Mesenchymal stem cell (in vitro differentiated cells and primary cell): ENCODE data around the gene ZSWIM8.

Source experiments
- DNase-seq: peaks from one replicate; pipeline ENCODE4 v3.0.0-alpha.2; 2013
- H2AFZ ChIP-seq: one replicate; pipeline ENCODE4 v1.6.1; 2013; ENCODE audit warnings: low read depth, mild to moderate bottlenecking, control low read depth, inconsistent platforms, low read length, moderate library complexity
- H2AK5ac ChIP-seq: 2 replicates; pipeline ENCODE4 v1.6.1; 2013; ENCODE audit warnings: low read length, moderate library complexity, mild to moderate bottlenecking, inconsistent platforms; ENCODE audit not compliant: severe bottlenecking
- H2BK120ac ChIP-seq: one replicate; pipeline ENCODE4 v1.6.1; 2013; ENCODE audit warnings: low read depth, mild to moderate bottlenecking, inconsistent platforms, low read length, moderate library complexity
- H2BK12ac ChIP-seq, 2 experiments: one replicate each; pipeline ENCODE4 v1.6.1; 2013; ENCODE audit warnings: inconsistent platforms in 2 of 2, low read length in 2 of 2, mild to moderate bottlenecking in 2 of 2, moderate library complexity in 2 of 2, control low read depth in 1 of 2
- H2BK15ac ChIP-seq: one replicate; pipeline ENCODE4 v1.6.1; 2013; ENCODE audit warnings: mild to moderate bottlenecking, low read depth, inconsistent platforms; ENCODE audit not compliant: poor library complexity, severe bottlenecking
- H2BK5ac ChIP-seq: 2 replicates; pipeline ENCODE4 v1.6.1; 2013; ENCODE audit warnings: low read depth, mild to moderate bottlenecking, low read length, control low read depth, inconsistent platforms; ENCODE audit not compliant: poor library complexity, severe bottlenecking
- H3K14ac ChIP-seq, 2 experiments: one replicate each; pipeline ENCODE4 v1.6.1; 2013; ENCODE audit warnings: inconsistent platforms in 2 of 2, low read length in 2 of 2, control low read depth in 1 of 2, mild to moderate bottlenecking in 1 of 2, moderate library complexity in 1 of 2
- H3K18ac ChIP-seq, 2 experiments: one replicate each; pipeline ENCODE4 v1.6.1; 2013; ENCODE audit warnings: inconsistent platforms in 2 of 2, low read length in 2 of 2, control low read depth in 1 of 2, low read depth in 1 of 2, mild to moderate bottlenecking in 1 of 2
- H3K23ac ChIP-seq, 2 experiments: one replicate each; pipeline ENCODE4 v1.6.1; 2013; ENCODE audit warnings: inconsistent platforms in 2 of 2, low read length in 2 of 2, mild to moderate bottlenecking in 2 of 2, moderate library complexity in 2 of 2, control low read depth in 1 of 2
- H3K27ac ChIP-seq: 2 replicates; pipeline ENCODE4 v1.5.1; 2013; ENCODE audit warnings: mild to moderate bottlenecking, moderate library complexity, low read length, control low read depth, inconsistent platforms; ENCODE audit not compliant: poor library complexity, severe bottlenecking
- H3K27me3 ChIP-seq, 2 experiments: 2 replicates each; pipeline versions ENCODE4 v1.6.1 to v1.7.0; 2013; ENCODE audit warnings: low read length in 2 of 2, mild to moderate bottlenecking in 2 of 2, moderate library complexity in 2 of 2, control low read depth in 1 of 2, inconsistent platforms in 1 of 2; ENCODE audit not compliant: control insufficient read depth in 1 of 2, insufficient read depth in 1 of 2
- H3K36me3 ChIP-seq, 2 experiments: 2 replicates each; pipeline versions ENCODE4 v1.6.1 to v1.7.0; 2013; ENCODE audit warnings: low read length in 2 of 2, control low read depth in 1 of 2, inconsistent platforms in 1 of 2, low read depth in 1 of 2, mild to moderate bottlenecking in 1 of 2; ENCODE audit not compliant: insufficient read depth in 2 of 2, control insufficient read depth in 1 of 2
- H3K4ac ChIP-seq, 2 experiments: one replicate each; pipeline ENCODE4 v1.6.1; 2013; ENCODE audit warnings: inconsistent platforms in 2 of 2, low read length in 2 of 2, mild to moderate bottlenecking in 2 of 2, moderate library complexity in 2 of 2, control low read depth in 1 of 2, low read depth in 1 of 2
- H3K4me1 ChIP-seq: 2 replicates; pipeline ENCODE4 v1.6.1; 2013; ENCODE audit warnings: low read depth, low read length, control low read depth; ENCODE audit not compliant: control insufficient read depth, insufficient read depth
- H3K4me2 ChIP-seq: 2 replicates; pipeline ENCODE4 v1.6.1; 2013; ENCODE audit warnings: low read length, mild to moderate bottlenecking, inconsistent platforms; ENCODE audit not compliant: poor library complexity, severe bottlenecking
- H3K4me3 ChIP-seq, 2 experiments: 2 replicates each; pipeline versions ENCODE4 v1.5.1 to v1.7.0; 2013; ENCODE audit warnings: low read length in 2 of 2, mild to moderate bottlenecking in 2 of 2, control low read depth in 1 of 2, low read depth in 1 of 2; ENCODE audit not compliant: insufficient read depth in 1 of 2
- H3K79me1 ChIP-seq: replicated peaks from 2 replicates; pipeline ENCODE4 v1.6.1; 2013; ENCODE audit warnings: mild to moderate bottlenecking, control low read depth, low read length, inconsistent platforms; ENCODE audit not compliant: poor library complexity, severe bottlenecking
- H3K9ac ChIP-seq: 2 replicates; pipeline ENCODE4 v1.7.0; 2013; ENCODE audit warnings: mild to moderate bottlenecking, low read length, moderate library complexity
- H3K9me3 ChIP-seq: 2 replicates; pipeline ENCODE4 v1.7.0; 2013; ENCODE audit warnings: mild to moderate bottlenecking, low read length; ENCODE audit not compliant: control insufficient read depth
- H4K8ac ChIP-seq: one replicate; pipeline ENCODE4 v1.6.1; 2013; ENCODE audit warnings: inconsistent platforms, mild to moderate bottlenecking, low read length, moderate library complexity
- H4K91ac ChIP-seq: one replicate; pipeline ENCODE4 v1.6.1; 2013; ENCODE audit warnings: mild to moderate bottlenecking, low read length, inconsistent platforms
- WGBS: methylation state at CpG from one replicate; pipeline ENCODE4 v1.1.7; 2013; ENCODE audit warnings: mixed read lengths; 5-methylcytosine and 5-hydroxymethylcytosine counted together

The ZSWIM8 gene

GRCh38 chr10:73819513-73820093 lies 34.2 kb downstream of the ZSWIM8 start:
- Histone ChIP-seq H3K9me3 (no peaks in the 10 kb centered on the region), H3K14ac (no peak overlapping the region), H2BK15ac (no peak overlapping the region), H3K36me3 (peaks cover 44 to 63% of the 10 kb centered on the region in 2 experiments), H3K9ac (no peak overlapping the region), H3K4me1 (peaks cover 6% of the 10 kb centered on the region), H2AFZ (no peak overlapping the region), H4K91ac (no peak overlapping the region), H3K18ac (no peak overlapping the region), H3K79me1 (peaks cover 2% of the 10 kb centered on the region), H3K27me3 (no peaks in the 10 kb centered on the region), H3K4me2 (no peak overlapping the region), H2BK5ac (no peak overlapping the region), H2AK5ac (no peak overlapping the region), H3K27ac (no peak overlapping the region), H4K8ac (no peak overlapping the region), H3K4ac (no peak overlapping the region), H2BK12ac (no peak overlapping the region), H3K4me3 (no peak overlapping the region), H3K23ac (no peak overlapping the region), H2BK120ac (no peak overlapping the region)
- DNase-seq = no peak
- 92% methylated on average over 20 of the region's 20 CpGs for WGBS

- Histone ChIP-seq H2AFZ (no peak overlapping the region), H3K9me3 (no peaks in the 10 kb centered on the region), H2AK5ac (no peak overlapping the region), H2BK120ac (no peak overlapping the region), H3K14ac (no peak overlapping the region), H3K23ac (no peak overlapping the region), H3K4me1 (peaks cover 17% of the 10 kb centered on the region), H3K4me3 (no peak overlapping the region), H4K8ac (no peak overlapping the region), H2BK12ac (no peak overlapping the region), H3K18ac (no peak overlapping the region), H3K9ac (no peak overlapping the region), H3K27ac (no peak overlapping the region), H2BK5ac (no peak overlapping the region), H3K4ac (no peak overlapping the region), H3K79me1 (peaks cover 1% of the 10 kb centered on the region), H4K91ac (no peak overlapping the region), H3K36me3 (peaks cover 61 to 62% of the 10 kb centered on the region in 2 experiments), H3K4me2 (no peak overlapping the region), H3K27me3 (no peaks in the 10 kb centered on the region), H2BK15ac (no peak overlapping the region)
- no peak for DNase-seq
- 78% methylated on average over 7 of the region's 7 CpGs for WGBS
Observed at GRCh38 chr10:73823391-73823790, 38.0 kb downstream of the ZSWIM8 start.

GRCh38 chr10:73824146-73824725 lies 38.8 kb downstream of the ZSWIM8 start:
- Histone ChIP-seq H4K91ac (no peak overlapping the region), H3K14ac (no peak overlapping the region), H2AK5ac (no peak overlapping the region), H4K8ac (no peak overlapping the region), H2AFZ (no peak overlapping the region), H3K27ac (no peak overlapping the region), H3K23ac (no peak overlapping the region), H2BK5ac (no peak overlapping the region), H3K27me3 (no peaks in the 10 kb centered on the region), H3K18ac (no peak overlapping the region), H3K9ac (no peak overlapping the region), H3K79me1 (no peaks in the 10 kb centered on the region), H3K4ac (no peak overlapping the region), H3K4me1 (peaks cover 19% of the 10 kb centered on the region), H2BK12ac (no peak overlapping the region), H3K4me2 (no peak overlapping the region), H3K36me3 (peaks cover 56 to 67% of the 10 kb centered on the region in 2 experiments), H2BK120ac (no peak overlapping the region), H2BK15ac (no peak overlapping the region), H3K4me3 (no peak overlapping the region), H3K9me3 (no peaks in the 10 kb centered on the region)
- 96% methylated on average over 14 of the region's 14 CpGs for WGBS
- DNase-seq = no peak

GRCh38 chr10:73827346-73828089 lies 42.1 kb downstream of the ZSWIM8 start:
- 91% methylated on average over 18 of the region's 19 CpGs for WGBS
- Histone ChIP-seq H3K14ac (no peak overlapping the region), H2BK12ac (peak overlapping the region in 1 of 2 experiments; percentile 30), H4K8ac (no peak overlapping the region), H3K36me3 (peaks cover 38 to 69% of the 10 kb centered on the region in 2 experiments), H2BK15ac (no peak overlapping the region), H3K4me1 (peaks cover 15% of the 10 kb centered on the region), H3K4me3 (no peak overlapping the region), H3K27me3 (no peaks in the 10 kb centered on the region), H3K9me3 (no peaks in the 10 kb centered on the region), H3K4ac (no peak overlapping the region), H2BK120ac (no peak overlapping the region), H3K23ac (no peak overlapping the region), H2BK5ac (no peak overlapping the region), H3K4me2 (no peak overlapping the region), H4K91ac (no peak overlapping the region), H3K79me1 (no peaks in the 10 kb centered on the region), H2AFZ (no peak overlapping the region), H3K18ac (no peak overlapping the region), H3K9ac (no peak overlapping the region), H3K27ac (no peak overlapping the region), H2AK5ac (peak overlapping the region; percentile 66)
- DNase-seq = peak; percentile 36
